ENCODE data around the gene NCAPG. TPM values are rescaled to one million over a fixed set of nuclear protein-coding genes. Genes with fewer than 3 reads are reported as not detected.

The NCAPG gene
- total and polyA plus RNA-seq, 10 of the 15 experiments (the other 5 are each of a cell fraction or from before 2014, with no cell fraction given), result 17.3 to 93.9 (median 53.7) TPM

DNA sequence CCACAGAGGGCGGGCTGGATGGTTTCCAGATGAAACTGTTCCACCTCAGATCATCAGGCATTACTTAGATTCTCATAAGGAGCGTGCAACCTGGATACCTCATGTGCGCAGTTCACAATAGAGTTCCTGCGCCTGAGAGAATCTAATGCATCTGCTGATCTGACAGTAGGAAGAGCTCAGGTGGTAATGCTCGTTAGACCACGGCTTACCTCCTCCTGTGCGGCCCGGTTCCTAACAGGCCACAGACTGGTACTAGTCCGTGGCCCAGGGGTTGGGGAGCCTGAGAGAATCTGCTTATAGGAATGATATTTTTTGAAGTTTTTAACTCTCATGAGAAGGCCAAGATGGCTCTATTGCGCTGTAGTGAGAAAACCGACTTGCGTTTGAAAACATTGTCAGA, 5.4 kb downstream of the NCAPG start:
- ChIA-PET CTCF (interaction anchor here (0.8 to 4.5 kb wide), 30 partner anchors 8 to 779 kb away, joined by 3 to 78 read pairs (median 6); no protein-coding TSS in a partner anchor), RAD21 (ENCODE audit: unreplicated experiment) (interaction anchor here (1.5 to 2.4 kb wide), 7 partner anchors 8 to 776 kb away, joined by 3 to 23 read pairs (median 10); no protein-coding TSS in a partner anchor), SMC1A (ENCODE audit: uncharacterized antibody, unreplicated experiment) (interaction anchor here (0.6 to 5.1 kb wide), 14 partner anchors 9 to 794 kb away, joined by 3 to 46 read pairs (median 4); partner anchors contain the start of gene LCORL), POLR2A (interaction anchor here (0.8 kb wide), 1 partner anchor 11 kb away, joined by 3 read pairs; no protein-coding TSS in a partner anchor)
- over 99% methylated on average over 12 of the region's 12 CpGs for WGBS (ENCODE audit: insufficient coverage, insufficient replicate concordance, low lambda C conversion rate, missing lambda C conversion rate)
- Histone ChIP-seq H3K27me3 (replicated peaks in 1 of 2; ENCODE audit: control insufficient read depth in 2 of 2, insufficient read depth in 2 of 2, low read length in 1 of 2) (no peaks in the 10 kb centered on the region; a peak in 1 of 4 replicates), H3K9me3 (replicated peaks; ENCODE audit: control insufficient read depth, insufficient read depth, low read length) (no peaks in the 10 kb centered on the region), H3K27ac (ENCODE audit: control insufficient read depth, insufficient read depth) (no peak overlapping the region), H3K4me3 (no peak overlapping the region), H3K79me2 (ENCODE audit: control insufficient read depth, insufficient read depth, low read length) (peaks cover 69% of the 10 kb centered on the region), H4K20me1 (ENCODE audit: control insufficient read depth, insufficient read depth) (no peaks in the 10 kb centered on the region), H3K4me2 (ENCODE audit: control insufficient read depth, insufficient read depth) (no peak overlapping the region), H2AFZ (ENCODE audit: control insufficient read depth, low read depth, low read length) (no peak overlapping the region), H3K36me3 (ENCODE audit: control insufficient read depth in 2 of 2, insufficient read depth in 2 of 2, low read length in 1 of 2) (peaks cover 0 to 17% of the 10 kb centered on the region in 2 experiments; a peak in 1 of 4 replicates), H3K4me1 (ENCODE audit: control insufficient read depth, insufficient read depth, low read length) (no peaks in the 10 kb centered on the region), H3K9ac (ENCODE audit: control insufficient read depth, insufficient read depth, low read length) (no peak overlapping the region)
- BruUV-seq (replicated peaks), result no TSS peak
- no peak for FAIRE-seq
- intact Hi-C loops (cut with micrococcal nuclease; ENCODE audit: unreplicated experiment), result loop anchor here (10.0 kb wide), 1 partner anchor 389 kb away; no protein-coding TSS in a partner anchor
- TF ChIP-seq RELB (IDR thresholded peaks at IDR 0.05; ENCODE audit: low read depth), result no peak
- TF ChIP-seq, protein P1, sequence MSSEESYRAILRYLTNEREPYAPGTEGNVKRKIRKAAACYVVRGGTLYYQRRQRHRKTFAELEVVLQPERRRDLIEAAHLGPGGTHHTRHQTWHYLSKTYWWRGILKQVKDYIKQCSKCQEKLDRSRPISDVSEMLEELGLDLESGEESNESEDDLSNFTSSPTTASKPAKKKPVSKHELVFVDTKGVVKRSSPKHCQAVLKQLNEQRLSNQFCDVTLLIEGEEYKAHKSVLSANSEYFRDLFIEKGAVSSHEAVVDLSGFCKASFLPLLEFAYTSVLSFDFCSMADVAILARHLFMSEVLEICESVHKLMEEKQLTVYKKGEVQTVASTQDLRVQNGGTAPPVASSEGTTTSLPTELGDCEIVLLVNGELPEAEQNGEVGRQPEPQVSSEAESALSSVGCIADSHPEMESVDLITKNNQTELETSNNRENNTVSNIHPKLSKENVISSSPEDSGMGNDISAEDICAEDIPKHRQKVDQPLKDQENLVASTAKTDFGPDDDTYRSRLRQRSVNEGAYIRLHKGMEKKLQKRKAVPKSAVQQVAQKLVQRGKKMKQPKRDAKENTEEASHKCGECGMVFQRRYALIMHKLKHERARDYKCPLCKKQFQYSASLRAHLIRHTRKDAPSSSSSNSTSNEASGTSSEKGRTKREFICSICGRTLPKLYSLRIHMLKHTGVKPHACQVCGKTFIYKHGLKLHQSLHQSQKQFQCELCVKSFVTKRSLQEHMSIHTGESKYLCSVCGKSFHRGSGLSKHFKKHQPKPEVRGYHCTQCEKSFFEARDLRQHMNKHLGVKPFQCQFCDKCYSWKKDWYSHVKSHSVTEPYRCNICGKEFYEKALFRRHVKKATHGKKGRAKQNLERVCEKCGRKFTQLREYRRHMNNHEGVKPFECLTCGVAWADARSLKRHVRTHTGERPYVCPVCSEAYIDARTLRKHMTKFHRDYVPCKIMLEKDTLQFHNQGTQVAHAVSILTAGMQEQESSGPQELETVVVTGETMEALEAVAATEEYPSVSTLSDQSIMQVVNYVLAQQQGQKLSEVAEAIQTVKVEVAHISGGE (CRISPR knock-in tag; IDR thresholded peaks at IDR 0.05), result no peak
- no peak for TF ChIP-seq USF2 (IDR thresholded peaks at IDR 0.05; ENCODE audit: borderline replicate concordance, low read depth, low read length)
- no peak for ATAC-seq
- no peak for DNase-seq (ENCODE audit: low read depth, low spot score)
- in situ Hi-C loops (cut with MboI), result loop anchor here (5.0 to 10.0 kb wide), 3 partner anchors 209 to 776 kb away; partner anchors contain the start of gene LCORL

All from GM12878 (cell line).